A673 (cell line): Measurements from ENCODE around the gene PCDHB7. TPM values are rescaled to one million over a fixed set of nuclear protein-coding genes. Genes with fewer than 3 reads are reported as not detected.
"Not testable (repeated sequence)": the region's sequence is repeated elsewhere in the genome, so short reads cannot be mapped to it uniquely, and the experiment has no call there.

ENCODE experiments used
- BruUV-seq: library from RNA; stranded (reverse); fragments of 400-500 nt; replicated peaks from 2 replicates; lab custom pipeline; 2021; lab: Mats Ljungman, UMichigan
- CTCF ChIA-PET: fragments of 300-600 bp; sonication (Branson Sonifier 250); formaldehyde crosslinking; loops from one replicate; lab custom pipeline; 2022; ENCODE audit warnings: antibody characterized with exemption; lab: Charles Lee
- POLR2A ChIA-PET: fragments of 300-600 bp; sonication (Branson Sonifier 250); formaldehyde crosslinking; loops from one replicate; lab custom pipeline; 2022; ENCODE audit warnings: antibody characterized with exemption; ENCODE audit not compliant: low non-redundant PET; lab: Charles Lee
- DNase-seq: peaks from one replicate; pipeline ENCODE4 v3.0.0-alpha.2; 2015; ENCODE audit warnings: low spot score
- H3K27ac ChIP-seq: fragments of 200-600 bp; sonication (generic); 2 replicates; pipeline ENCODE4 v1.5.1; 2016; ENCODE audit warnings: mixed run types, low read depth, mild to moderate bottlenecking, mixed read lengths, antibody characterized with exemption, low read length; ENCODE audit not compliant: poor library complexity, severe bottlenecking
- H3K27me3 ChIP-seq: fragments of 200-600 bp; sonication (generic); replicated peaks from 2 replicates; pipeline ENCODE4 v1.6.1; 2017; ENCODE audit warnings: mixed run types, low read depth, mild to moderate bottlenecking, mixed read lengths, antibody characterized with exemption, low read length; ENCODE audit not compliant: insufficient read depth, poor library complexity
- H3K36me3 ChIP-seq: fragments of 200-600 bp; sonication (generic); 2 replicates; pipeline ENCODE4 v1.6.1; 2016; ENCODE audit warnings: mixed run types, mild to moderate bottlenecking, mixed read lengths, antibody characterized with exemption, low read length; ENCODE audit not compliant: insufficient read depth, poor library complexity, severe bottlenecking
- H3K4me1 ChIP-seq: fragments of 200-600 bp; sonication (generic); 2 replicates; pipeline ENCODE4 v1.6.1; 2017; ENCODE audit warnings: mixed run types, mild to moderate bottlenecking, mixed read lengths, antibody characterized with exemption, low read length; ENCODE audit not compliant: insufficient read depth, poor library complexity, severe bottlenecking
- H3K4me3 ChIP-seq: fragments of 200-600 bp; sonication (generic); 2 replicates; pipeline ENCODE4 v1.5.1; 2016; ENCODE audit warnings: low read depth, mixed run types, mild to moderate bottlenecking, mixed read lengths, low read length; ENCODE audit not compliant: poor library complexity, severe bottlenecking
- H3K9me3 ChIP-seq: fragments of 200-600 bp; sonication (generic); 2 replicates; pipeline ENCODE4 v1.6.1; 2016; ENCODE audit warnings: mixed run types, low read depth, mild to moderate bottlenecking, mixed read lengths, antibody characterized with exemption, low read length; ENCODE audit not compliant: poor library complexity, severe bottlenecking
- EZH2 ChIP-seq: fragments of 200-600 bp; sonication (generic); IDR thresholded peaks from 2 replicates; pipeline ENCODE4 v1.6.1; 2017; ENCODE audit warnings: borderline replicate concordance, low read depth, mild to moderate bottlenecking, mixed read lengths, antibody characterized with exemption, low read length; ENCODE audit not compliant: poor library complexity, severe bottlenecking
- intact Hi-C: fragments of 100-400 bp; cut with micrococcal nuclease; formaldehyde crosslinking; loops from one replicate; pipeline ENCODE4 v1.10.0; 2022; ENCODE audit not compliant: unreplicated experiment
- total RNA-seq: library from RNA; stranded (reverse); gene quantifications from 2 replicates; pipeline ENCODE4 v1.2.3, GENCODE V29; 2021
- TF ChIP-seq, protein P1 (sequence below): fragments of 300-800, 200-600 bp; sonication (generic); conservative IDR thresholded peaks from 2 replicates; pipeline ENCODE4 v1.5.1; 2017; ENCODE audit warnings: low read depth, mild to moderate bottlenecking, antibody characterized with exemption, low read length, moderate library complexity, mixed read lengths

PCDHB7 gene
- total RNA-seq, 1 experiment from 2014 or later = 2.0 TPM

DNA sequence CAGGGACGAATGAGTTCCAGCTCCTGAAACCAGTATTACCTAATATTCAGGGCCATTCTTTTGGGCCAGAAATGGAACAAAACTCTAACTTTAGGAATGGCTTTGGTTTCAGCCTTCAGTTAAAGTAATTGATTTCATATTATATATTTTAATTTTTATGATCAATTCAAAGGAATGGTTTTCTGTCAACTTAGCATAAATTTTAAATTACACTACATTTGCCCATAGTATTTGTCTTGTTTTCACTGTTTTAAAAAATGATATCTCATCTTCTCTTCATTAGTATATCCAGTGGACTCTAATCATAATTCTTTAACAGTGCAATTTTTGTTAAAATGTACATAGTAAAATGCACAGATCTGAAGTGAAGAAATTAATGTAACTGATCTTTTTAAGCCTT is 7.9 kb downstream of the PCDHB7 start:
- Histone ChIP-seq H3K4me1 (no peaks in the 10 kb centered on the region), H3K36me3 (peaks cover 5% of the 10 kb centered on the region), H3K27ac (no peak overlapping the region), H3K27me3 (no peaks in the 10 kb centered on the region), H3K9me3 (no peaks in the 10 kb centered on the region), H3K4me3 (no peak overlapping the region)
- DNase-seq = no peak
- intact Hi-C loops = loop anchor here (5.0 kb wide), 1 partner anchor 88 kb away; the partner anchor contains the start of gene PCDHB2
- POLR2A ChIA-PET = no interaction called here
- TF ChIP-seq, protein P1, sequence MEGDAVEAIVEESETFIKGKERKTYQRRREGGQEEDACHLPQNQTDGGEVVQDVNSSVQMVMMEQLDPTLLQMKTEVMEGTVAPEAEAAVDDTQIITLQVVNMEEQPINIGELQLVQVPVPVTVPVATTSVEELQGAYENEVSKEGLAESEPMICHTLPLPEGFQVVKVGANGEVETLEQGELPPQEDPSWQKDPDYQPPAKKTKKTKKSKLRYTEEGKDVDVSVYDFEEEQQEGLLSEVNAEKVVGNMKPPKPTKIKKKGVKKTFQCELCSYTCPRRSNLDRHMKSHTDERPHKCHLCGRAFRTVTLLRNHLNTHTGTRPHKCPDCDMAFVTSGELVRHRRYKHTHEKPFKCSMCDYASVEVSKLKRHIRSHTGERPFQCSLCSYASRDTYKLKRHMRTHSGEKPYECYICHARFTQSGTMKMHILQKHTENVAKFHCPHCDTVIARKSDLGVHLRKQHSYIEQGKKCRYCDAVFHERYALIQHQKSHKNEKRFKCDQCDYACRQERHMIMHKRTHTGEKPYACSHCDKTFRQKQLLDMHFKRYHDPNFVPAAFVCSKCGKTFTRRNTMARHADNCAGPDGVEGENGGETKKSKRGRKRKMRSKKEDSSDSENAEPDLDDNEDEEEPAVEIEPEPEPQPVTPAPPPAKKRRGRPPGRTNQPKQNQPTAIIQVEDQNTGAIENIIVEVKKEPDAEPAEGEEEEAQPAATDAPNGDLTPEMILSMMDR = no peak
- no peak for TF ChIP-seq EZH2
- CTCF ChIA-PET = no interaction called here
- BruUV-seq = no TSS peak

DNA sequence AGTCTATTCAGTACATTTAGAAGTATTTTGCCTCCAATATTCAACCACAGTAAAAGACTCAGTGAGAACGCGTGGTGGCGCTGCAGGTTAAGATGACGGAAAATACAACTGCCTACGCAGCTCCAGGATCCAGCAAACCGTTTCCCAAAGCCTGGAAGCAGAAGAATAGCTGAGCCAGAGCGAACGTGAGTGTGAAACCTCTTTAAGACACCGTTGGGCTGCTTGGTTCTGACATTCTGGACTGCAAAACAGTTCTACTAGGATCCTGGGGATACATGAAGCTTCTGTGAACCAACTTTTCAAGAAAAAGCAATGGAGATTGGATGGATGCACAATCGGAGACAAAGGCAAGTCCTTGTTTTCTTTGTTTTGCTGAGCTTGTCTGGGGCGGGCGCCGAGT is 9.8 kb downstream of the PCDHB7 start, which contains the start of gene PCDHB16:
PCDHB16 (plus strand) TSS at position 140 of the 400 bp plus-strand sequence; CDS start at position 313, 173 bp downstream.
- Histone ChIP-seq H3K27ac (peak within 1 kb of the TSS; percentile 75), H3K9me3 (no peaks in the 10 kb centered on the region), H3K27me3 (no peaks in the 10 kb centered on the region), H3K4me1 (no peaks in the 10 kb centered on the region), H3K4me3 (peak within 1 kb of the TSS; percentile 51), H3K36me3 (peaks cover 5% of the 10 kb centered on the region)
- peak; percentile 90 for DNase-seq
- POLR2A ChIA-PET = no interaction called here
- BruUV-seq = no TSS peak
- CTCF ChIA-PET = interaction anchor here (0.7 to 2.0 kb wide), 15 partner anchors 8 to 437 kb away, joined by 3 to 10 read pairs (median 5); partner anchors contain the start of genes DIAPH1, PCDHA1, PCDHB10 and PCDHB11
- no peak for TF ChIP-seq EZH2
- TF ChIP-seq, protein P1 = peak; percentile 87
- intact Hi-C loops = loop anchor here (5.0 kb wide), 1 partner anchor 90 kb away; the partner anchor contains the start of gene PCDHB2

GRCh38 chr5:141184117-141184855 is 11.8 kb downstream of the PCDHB7 start:
- intact Hi-C loops = loop anchor here (5.0 kb wide), 1 partner anchor 92 kb away; the partner anchor contains the start of gene PCDHB2
- DNase-seq, H3K9me3 ChIP-seq, H3K4me1 ChIP-seq, POLR2A ChIA-PET, H3K27me3 ChIP-seq, H3K36me3 ChIP-seq, H3K27ac ChIP-seq, CTCF ChIA-PET, H3K4me3 ChIP-seq, BruUV-seq: not testable (repeated sequence)
